ENCODE measurements around the gene TGFB3.

TGFB3 gene

GRCh38 chr14:75999511-76000190 is 17.9 kb upstream of the TGFB3 start:
- H3K4me3 ChIP-seq (ENCODE audit: low read depth, low read length): no peak overlapping the region
- no peak for DNase-seq (ENCODE audit: low read depth)
- TF ChIP-seq, protein P1, sequence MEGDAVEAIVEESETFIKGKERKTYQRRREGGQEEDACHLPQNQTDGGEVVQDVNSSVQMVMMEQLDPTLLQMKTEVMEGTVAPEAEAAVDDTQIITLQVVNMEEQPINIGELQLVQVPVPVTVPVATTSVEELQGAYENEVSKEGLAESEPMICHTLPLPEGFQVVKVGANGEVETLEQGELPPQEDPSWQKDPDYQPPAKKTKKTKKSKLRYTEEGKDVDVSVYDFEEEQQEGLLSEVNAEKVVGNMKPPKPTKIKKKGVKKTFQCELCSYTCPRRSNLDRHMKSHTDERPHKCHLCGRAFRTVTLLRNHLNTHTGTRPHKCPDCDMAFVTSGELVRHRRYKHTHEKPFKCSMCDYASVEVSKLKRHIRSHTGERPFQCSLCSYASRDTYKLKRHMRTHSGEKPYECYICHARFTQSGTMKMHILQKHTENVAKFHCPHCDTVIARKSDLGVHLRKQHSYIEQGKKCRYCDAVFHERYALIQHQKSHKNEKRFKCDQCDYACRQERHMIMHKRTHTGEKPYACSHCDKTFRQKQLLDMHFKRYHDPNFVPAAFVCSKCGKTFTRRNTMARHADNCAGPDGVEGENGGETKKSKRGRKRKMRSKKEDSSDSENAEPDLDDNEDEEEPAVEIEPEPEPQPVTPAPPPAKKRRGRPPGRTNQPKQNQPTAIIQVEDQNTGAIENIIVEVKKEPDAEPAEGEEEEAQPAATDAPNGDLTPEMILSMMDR (conservative IDR thresholded peaks at IDR 0.05; ENCODE audit: low read depth, low read length): no peak

DNA sequence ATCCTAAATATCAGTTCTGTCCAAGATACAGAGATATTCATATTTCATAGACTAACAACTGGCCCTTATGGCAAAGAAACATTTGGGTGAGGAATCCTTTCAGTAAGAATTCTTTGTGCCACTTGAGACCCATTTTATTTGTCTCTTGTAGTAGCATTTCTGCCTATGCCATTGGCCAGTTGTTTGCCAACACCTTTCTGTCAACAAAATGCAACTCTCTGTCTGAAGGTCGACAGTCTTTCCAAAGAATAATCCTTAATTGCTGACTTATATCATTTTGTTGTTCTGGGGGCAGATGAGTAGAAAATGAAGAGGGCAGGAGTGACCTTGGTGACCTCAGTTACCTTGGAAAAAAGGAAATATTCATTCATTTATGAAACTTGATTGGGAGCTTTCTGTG is 14.7 kb upstream of the TGFB3 start:
- H3K4me3 ChIP-seq (ENCODE audit: low read depth, low read length): no peak overlapping the region
- TF ChIP-seq, protein P1 (conservative IDR thresholded peaks at IDR 0.05; ENCODE audit: low read depth, low read length): no peak
- DNase-seq (ENCODE audit: low read depth): no peak

DNA sequence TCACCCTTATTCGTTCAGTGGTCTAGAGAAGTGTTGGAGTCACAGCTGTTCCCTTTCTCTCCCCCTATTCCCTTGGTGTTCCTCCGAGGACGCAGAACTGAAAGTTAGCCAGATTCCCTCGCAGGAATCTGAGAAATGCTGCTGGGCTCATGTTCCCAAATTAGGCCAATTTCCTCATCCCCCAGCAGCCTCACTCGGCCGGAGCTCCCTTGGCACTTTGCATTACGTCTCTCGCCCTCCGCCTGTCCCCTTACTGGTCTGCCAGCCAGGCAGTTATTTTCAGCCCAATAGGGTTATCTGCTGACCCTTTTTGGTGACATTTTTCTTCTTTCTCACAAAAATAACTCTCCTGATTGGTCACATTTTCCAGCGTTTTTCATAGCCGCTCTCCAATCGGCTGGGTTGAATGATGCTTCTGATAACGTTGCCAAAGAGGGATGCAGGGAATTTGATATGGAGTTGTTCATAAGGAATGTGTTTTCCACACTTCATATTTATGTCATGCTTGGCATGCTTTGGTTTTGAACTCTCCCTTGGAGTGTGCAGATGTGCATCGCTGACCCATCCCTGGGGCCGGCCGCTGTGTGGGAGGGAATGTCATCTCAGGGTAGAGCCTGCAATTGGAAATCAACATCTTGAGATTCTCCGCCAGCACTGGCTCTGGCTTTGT is 13.7 kb upstream of the TGFB3 start:
- TF ChIP-seq, protein P1 (conservative IDR thresholded peaks at IDR 0.05; ENCODE audit: low read depth, low read length): no peak
- DNase-seq (ENCODE audit: low read depth): no peak
- no peak overlapping the region for H3K4me3 ChIP-seq (ENCODE audit: low read depth, low read length)

DNA sequence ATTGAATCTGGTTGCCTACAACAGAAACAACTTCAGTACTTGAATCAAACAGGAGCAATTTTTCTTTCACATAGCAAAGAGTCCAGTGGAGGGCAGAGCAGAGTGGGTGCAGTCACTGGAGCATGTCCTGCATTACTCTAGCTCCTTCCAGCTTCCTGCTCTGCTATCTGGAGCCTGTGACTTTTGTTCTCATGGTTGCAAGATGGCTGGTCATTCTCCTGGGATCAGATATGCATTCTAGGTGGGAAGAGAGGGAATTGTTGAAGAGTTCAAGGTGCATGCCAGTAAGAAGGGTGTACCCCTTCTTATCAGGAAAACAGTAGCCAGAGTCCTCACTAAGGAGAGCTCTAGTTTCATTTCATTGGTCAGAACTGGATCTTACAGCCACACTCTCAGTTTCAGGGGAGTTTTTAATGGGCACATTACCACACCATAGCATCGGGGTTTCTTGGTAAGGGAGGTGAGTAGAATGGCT is 11.8 kb upstream of the TGFB3 start:
- TF ChIP-seq, protein P1 (conservative IDR thresholded peaks at IDR 0.05; ENCODE audit: low read depth, low read length): no peak

DNA sequence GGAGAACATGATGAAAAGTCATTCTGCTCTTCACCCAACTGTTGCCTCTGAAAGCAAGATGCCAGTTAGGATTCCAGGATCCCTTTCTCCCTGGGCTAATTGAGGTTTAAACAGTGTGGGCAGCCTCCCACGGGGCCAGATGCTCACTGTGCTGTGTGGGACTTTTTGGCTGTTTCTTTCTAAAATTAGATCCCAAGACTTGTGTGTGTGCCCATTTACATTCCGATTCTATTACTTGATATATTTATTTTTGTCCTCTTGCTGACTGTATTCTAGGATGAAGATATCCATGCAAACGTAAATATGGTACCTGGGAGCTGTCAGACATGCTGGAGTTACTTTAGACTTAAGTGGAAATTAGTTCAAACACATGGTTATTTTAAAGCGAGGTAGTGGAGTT is 10.0 kb upstream of the TGFB3 start:
- TF ChIP-seq, protein P1 (conservative IDR thresholded peaks at IDR 0.05; ENCODE audit: low read depth, low read length): no peak
- DNase-seq (ENCODE audit: low read depth): no peak
- no peak overlapping the region for H3K4me3 ChIP-seq (ENCODE audit: low read depth, low read length)

More for the DNA sequence above, 11.8 kb upstream of the TGFB3 start:
- DNase-seq (ENCODE audit: low read depth): no peak
- H3K4me3 ChIP-seq (ENCODE audit: low read depth, low read length): no peak overlapping the region

DNA sequence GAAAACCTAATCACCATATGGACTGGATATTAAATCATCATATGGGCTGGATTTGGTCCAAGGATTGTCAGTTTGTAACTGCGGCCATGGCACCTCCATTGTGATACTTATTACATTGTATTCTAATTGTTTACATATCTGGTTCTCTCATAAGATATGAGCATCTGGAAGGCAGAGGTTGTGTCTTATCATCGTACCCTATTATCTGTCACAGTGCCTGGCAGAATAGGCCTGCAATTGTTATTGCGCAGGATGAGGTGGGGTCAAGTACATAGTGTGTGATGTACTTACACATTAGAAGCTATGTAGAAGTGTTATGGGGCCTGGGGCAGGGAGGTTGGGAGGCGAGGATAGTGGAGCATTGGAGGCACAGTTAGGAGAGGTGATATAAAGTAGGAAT is 8.5 kb upstream of the TGFB3 start:
- TF ChIP-seq, protein P1 (conservative IDR thresholded peaks at IDR 0.05; ENCODE audit: low read depth, low read length): no peak
- no peak overlapping the region for H3K4me3 ChIP-seq (ENCODE audit: low read depth, low read length)
- no peak for DNase-seq (ENCODE audit: low read depth)

All from choroid plexus epithelial cell (primary cell).